T-helper 2 cell treated with Interferon-gamma antibody and Interleukin-4, amounts not matched to agents 5 μg/mL and 100 μg/mL, for 36 hours (primary cell): ENCODE data around the gene RASSF3.

Experiments
- DNase-seq: peaks from one replicate; pipeline ENCODE4 v3.0.0; 2021; ENCODE audit warnings: low spot score
- H3K27ac Mint-ChIP-seq: one replicate; pipeline ENCODE4 v1.8.0; 2021; ENCODE audit warnings: mild to moderate bottlenecking, mixed read lengths
- H3K27me3 Mint-ChIP-seq: one replicate; pipeline ENCODE4 v1.8.0; 2021; ENCODE audit warnings: low read depth, mixed read lengths
- H3K36me3 Mint-ChIP-seq: one replicate; pipeline ENCODE4 v1.8.0; 2021; ENCODE audit warnings: low read depth, mixed read lengths
- H3K4me1 Mint-ChIP-seq: one replicate; pipeline ENCODE4 v1.8.0; 2021; ENCODE audit warnings: low read depth, mixed read lengths
- H3K4me3 Mint-ChIP-seq: one replicate; pipeline ENCODE4 v1.8.0; 2022; ENCODE audit warnings: mild to moderate bottlenecking, moderate library complexity, mixed read lengths
- H3K9me3 Mint-ChIP-seq: one replicate; pipeline ENCODE4 v1.8.0; 2021; ENCODE audit warnings: mixed read lengths

Gene RASSF3

DNA sequence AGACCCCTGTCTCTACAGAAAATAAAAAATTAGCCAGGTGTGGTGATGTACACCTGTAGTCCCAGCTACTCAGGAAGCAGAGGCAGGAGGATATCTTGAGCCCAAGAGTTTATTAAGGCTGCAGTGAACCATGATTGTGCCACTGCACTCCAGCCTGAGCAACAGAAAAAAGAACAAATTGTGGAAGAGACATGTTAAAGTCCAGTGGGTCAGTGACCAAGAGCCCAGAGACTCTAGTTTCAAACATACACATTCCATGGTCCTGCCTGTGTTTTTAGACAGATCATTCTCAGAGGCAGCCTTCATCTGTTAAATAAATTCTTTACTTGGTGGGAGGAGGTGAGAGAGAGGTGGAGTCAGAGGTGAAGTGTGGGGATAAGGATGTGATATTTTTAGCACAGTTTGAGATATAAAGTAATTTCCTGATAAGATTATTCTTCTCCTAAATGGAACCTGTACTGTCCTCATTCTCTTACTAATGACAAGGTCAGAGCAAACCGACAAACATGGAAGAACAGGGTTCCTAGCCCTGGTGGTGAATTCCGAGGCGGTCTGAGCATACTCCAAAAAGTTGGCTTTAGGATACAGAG lies 48.7 kb downstream of the RASSF3 start:
- peaks cover 30% of the 10 kb centered on the region for H3K36me3 Mint-ChIP-seq
- peaks cover 50% of the 10 kb centered on the region for H3K4me1 Mint-ChIP-seq
- peak overlapping the region; percentile 36 for H3K27ac Mint-ChIP-seq
- DNase-seq = no peak
- H3K27me3 Mint-ChIP-seq = no peaks in the 10 kb centered on the region
- H3K9me3 Mint-ChIP-seq = peaks cover 12% of the 10 kb centered on the region
- peak overlapping the region; percentile 9 for H3K4me3 Mint-ChIP-seq

DNA sequence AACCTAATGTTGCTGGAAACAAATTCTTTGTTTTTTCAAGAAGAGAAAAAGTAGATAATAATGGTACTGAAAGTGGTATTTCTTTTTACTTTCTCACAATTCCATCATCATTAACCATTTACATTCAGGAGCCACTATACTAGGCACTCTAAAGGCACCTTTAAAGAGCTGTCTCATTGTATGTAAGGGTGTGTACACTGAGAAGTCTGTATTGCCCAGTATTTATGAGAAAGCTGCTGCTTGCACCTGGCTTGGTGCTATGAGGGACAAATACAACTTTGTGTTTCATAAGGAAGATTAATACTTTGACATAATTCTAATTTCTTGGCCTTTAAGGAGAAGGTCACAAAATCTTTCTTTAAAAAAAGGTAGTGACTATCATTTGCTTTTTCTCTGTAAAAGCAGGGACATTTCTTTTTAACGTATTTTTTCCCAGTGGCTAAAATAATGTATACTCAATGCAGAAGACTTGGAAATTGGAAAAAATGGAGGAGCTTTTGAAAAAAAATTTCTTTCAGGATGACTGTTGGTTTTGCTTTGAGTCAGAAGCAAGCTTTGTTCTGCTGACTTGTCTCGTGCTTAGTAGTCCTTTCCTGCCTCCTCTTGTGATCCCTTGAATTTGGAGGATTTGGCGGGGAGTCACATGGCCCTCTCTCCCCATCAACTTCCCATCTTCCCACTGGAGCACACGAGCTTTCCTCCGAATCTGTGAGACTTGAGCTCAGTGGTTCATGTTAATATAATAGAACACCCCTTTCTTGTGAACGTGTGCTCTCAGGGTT lies 50.1 kb downstream of the RASSF3 start:
- DNase-seq = no peak
- H3K4me3 Mint-ChIP-seq = no peak overlapping the region
- H3K36me3 Mint-ChIP-seq = peaks cover 29% of the 10 kb centered on the region
- peak overlapping the region; percentile 69 for H3K27ac Mint-ChIP-seq
- peaks cover 12% of the 10 kb centered on the region for H3K9me3 Mint-ChIP-seq
- no peaks in the 10 kb centered on the region for H3K27me3 Mint-ChIP-seq
- H3K4me1 Mint-ChIP-seq = peaks cover 54% of the 10 kb centered on the region

DNA sequence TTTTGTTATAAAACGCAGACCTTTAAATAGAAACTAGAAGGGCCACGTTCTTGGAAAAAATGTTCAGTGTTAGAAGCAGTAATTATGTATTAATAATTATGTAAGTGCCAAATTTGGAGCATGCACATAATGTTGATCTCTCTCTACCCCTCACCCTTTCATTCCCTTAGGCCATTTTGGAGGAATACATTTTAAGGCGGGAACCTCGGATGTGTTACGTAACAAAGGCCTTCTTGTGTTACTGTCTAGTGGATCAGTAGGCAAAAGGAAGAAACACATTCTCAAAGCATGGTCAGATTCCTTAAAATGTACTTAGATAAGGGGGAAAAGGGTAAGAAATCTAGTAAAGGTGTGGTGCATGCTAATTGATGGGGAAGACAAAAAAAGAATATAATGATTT lies 52.7 kb downstream of the RASSF3 start:
- H3K36me3 Mint-ChIP-seq = peaks cover 20% of the 10 kb centered on the region
- H3K27me3 Mint-ChIP-seq = no peaks in the 10 kb centered on the region
- no peak overlapping the region for H3K27ac Mint-ChIP-seq
- DNase-seq = no peak
- no peak overlapping the region for H3K4me3 Mint-ChIP-seq
- peaks cover 63% of the 10 kb centered on the region for H3K4me1 Mint-ChIP-seq
- H3K9me3 Mint-ChIP-seq = peaks cover 7% of the 10 kb centered on the region

DNA sequence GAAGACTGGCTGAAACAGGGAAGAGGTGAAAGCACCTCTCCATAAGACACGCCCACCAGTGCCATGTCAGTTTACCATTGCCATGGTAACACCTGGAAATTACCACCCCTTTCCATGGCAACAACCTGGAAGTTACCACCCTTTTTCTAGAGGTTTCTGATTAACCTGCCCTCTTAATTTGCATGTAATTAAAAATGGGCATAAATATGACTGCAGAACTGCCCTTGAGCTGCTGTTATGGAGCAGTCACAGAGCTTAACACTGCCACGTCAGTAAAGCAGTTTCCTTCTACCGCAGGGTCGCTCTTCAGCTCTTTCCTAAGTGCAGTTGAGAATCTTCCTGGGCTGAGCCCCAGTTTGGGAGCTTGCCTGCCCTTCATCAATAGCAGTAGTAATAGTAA lies 55.2 kb downstream of the RASSF3 start:
- Mint-ChIP-seq H3K9me3 (no peaks in the 10 kb centered on the region), H3K27me3 (no peaks in the 10 kb centered on the region), H3K36me3 (peaks cover 16% of the 10 kb centered on the region), H3K4me3 (peak overlapping the region; percentile 60), H3K4me1 (peaks cover 66% of the 10 kb centered on the region), H3K27ac (peak overlapping the region; percentile 60)
- DNase-seq = no peak

DNA sequence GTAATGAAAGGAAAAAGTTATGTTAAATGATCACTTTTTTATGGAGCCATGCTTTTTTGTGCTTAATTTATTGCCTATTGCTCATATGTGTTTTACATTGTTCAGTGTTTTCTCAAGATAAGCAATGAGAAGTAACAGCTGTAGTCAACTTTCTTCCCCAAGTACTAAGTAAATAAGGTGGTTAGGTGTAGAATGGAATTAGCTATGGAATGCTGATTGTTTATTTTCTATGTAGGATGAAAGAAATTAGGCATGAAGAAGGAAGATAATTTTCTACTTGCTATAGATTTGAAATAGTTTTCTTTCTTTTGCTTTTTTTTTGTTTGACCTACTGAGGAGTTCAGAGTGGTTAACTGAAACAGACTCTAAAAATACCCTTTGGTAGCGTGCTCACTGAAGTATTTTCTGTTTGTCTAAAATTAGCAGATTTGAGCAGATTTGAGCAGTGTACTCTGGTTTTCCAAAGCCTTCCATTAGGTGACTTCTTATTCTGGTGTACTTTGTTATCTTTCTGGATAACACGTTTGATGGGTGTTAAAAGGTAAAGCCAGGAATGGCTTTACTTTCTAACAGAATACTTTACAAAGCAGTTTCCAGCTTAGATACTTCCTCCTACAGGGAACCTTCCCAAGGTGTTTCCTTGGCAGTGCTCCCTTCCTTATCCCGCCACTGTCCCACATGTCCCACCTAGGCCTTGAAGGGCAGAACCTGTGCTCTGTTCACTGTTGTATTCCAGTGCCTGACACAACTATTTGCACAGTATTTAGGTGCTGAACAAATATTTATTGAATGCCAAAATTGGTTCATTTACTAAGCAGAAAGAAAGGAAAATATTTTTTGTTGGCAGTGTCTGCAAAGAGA lies 56.0 kb downstream of the RASSF3 start:
- H3K4me3 Mint-ChIP-seq = peak overlapping the region; percentile 60
- no peak for DNase-seq
- no peaks in the 10 kb centered on the region for H3K9me3 Mint-ChIP-seq
- peaks cover 69% of the 10 kb centered on the region for H3K4me1 Mint-ChIP-seq
- no peaks in the 10 kb centered on the region for H3K27me3 Mint-ChIP-seq
- H3K27ac Mint-ChIP-seq = peak overlapping the region; percentile 71
- peaks cover 15% of the 10 kb centered on the region for H3K36me3 Mint-ChIP-seq

DNA sequence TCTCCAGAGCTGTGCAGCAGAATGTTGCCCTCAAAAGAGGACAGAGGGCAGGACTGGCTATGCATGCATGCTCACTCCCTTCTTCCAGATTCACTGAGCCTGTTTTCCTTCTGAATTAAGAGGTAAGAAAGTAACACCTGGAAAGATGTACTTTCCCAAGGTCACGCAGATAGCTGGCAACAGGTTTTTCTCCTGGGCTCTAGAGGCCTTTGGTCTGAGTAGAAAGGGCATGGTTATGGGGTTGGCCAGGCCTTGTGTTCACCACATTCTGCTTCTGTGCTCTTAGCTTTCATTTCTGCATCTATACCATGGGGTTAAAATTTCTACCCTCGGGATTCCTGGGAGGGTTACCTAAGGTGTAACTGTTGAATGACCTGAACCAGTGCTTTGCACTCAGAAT lies 57.5 kb downstream of the RASSF3 start:
- Mint-ChIP-seq H3K4me3 (peak overlapping the region; percentile 96), H3K27me3 (no peaks in the 10 kb centered on the region), H3K9me3 (no peaks in the 10 kb centered on the region), H3K36me3 (peaks cover 19% of the 10 kb centered on the region), H3K27ac (peak overlapping the region; percentile 99), H3K4me1 (peaks cover 72% of the 10 kb centered on the region)
- DNase-seq = no peak

DNA sequence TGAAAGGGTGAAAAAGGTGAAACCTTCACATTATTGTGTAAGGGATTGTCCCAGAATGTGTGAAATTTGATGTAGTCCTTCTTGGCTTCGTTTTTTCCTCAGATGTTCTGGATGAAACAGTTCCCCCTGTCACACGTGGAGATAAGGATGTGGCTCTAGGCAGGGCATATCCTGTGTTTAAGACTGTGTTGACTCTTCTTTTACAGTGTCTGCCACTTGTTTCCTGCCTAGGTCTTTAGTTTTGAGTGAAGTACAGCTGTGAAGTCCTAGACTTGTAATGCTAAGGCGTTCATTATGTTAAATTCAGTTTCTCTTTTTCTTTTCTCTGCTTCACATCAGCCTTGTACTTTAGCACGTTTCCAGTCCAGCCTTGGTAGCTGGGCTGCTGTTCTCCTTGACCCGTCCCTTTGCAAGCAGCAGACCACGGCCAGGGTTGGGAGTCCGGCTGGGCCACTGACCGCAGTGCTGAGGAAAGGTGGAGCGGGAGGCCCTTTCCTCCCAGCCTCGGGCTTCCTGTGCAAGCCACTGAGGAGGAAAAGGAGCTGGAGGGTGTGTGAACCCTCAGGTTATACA lies 59.1 kb downstream of the RASSF3 start:
- Mint-ChIP-seq H3K4me1 (peaks cover 85% of the 10 kb centered on the region), H3K27ac (peak overlapping the region; percentile 99), H3K27me3 (no peaks in the 10 kb centered on the region), H3K36me3 (peaks cover 31% of the 10 kb centered on the region), H3K9me3 (no peaks in the 10 kb centered on the region), H3K4me3 (peak overlapping the region; percentile 96)
- DNase-seq = peak; percentile 40

DNA sequence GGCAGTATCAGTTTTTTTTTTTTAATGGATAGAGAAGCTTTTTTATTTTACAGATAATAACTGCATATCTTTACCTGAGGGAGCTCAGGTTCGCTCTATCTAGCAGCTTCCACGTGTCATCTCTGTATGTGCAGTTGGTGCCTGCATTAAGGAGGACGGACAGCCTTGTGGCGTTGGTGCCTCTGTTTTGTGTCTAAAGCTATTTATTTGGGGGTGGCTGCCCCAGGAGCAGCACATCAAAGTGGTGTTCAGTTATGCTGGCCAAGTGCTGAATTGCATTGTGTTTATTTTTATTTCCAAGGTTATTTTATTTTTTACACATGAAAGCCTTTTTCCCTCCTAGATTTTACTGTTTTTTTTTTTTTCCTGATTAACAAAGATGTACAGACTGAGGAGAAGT lies 59.7 kb downstream of the RASSF3 start:
- no peak for DNase-seq
- H3K9me3 Mint-ChIP-seq = no peaks in the 10 kb centered on the region
- H3K4me1 Mint-ChIP-seq = peaks cover 88% of the 10 kb centered on the region
- no peaks in the 10 kb centered on the region for H3K27me3 Mint-ChIP-seq
- peak overlapping the region; percentile 96 for H3K4me3 Mint-ChIP-seq
- H3K27ac Mint-ChIP-seq = peak overlapping the region; percentile 99
- peaks cover 34% of the 10 kb centered on the region for H3K36me3 Mint-ChIP-seq

DNA sequence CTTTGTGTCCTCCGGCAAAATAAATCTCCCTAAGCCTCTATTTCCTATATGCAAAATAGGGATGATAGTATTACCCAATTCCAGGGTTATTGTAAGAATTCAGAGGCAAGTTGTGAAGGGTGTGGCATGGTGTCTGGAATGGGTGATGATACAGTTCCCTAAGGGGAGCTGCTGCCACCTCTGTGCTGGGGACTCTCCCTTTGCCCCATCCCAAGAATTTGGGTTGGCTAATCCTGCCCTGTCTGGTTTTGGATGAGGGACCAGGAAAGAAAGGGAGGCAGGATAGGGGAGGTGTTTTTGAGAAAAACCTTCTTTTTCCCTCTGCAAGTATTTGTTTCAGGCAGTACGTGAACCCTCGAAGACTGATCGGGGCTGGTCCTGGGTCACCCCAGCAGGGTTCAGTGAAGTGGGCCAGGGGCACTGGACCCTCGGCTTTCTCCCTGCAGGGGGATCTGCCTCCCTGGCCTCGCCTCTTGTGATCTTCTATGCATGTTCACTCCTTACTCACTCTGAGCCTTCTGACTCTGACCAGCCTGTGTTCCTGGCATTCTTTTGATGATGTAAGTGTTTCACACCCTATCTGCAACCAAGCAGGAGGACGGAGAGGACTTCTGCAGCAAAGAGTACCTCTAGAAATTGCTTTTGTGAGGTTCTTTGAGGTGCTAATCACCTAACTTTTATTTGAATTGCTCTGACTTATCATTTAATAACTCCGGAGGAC lies 60.8 kb downstream of the RASSF3 start:
- Mint-ChIP-seq H3K9me3 (no peaks in the 10 kb centered on the region), H3K4me1 (peaks cover 85% of the 10 kb centered on the region), H3K4me3 (peak overlapping the region; percentile 96), H3K27me3 (no peaks in the 10 kb centered on the region), H3K36me3 (peaks cover 38% of the 10 kb centered on the region), H3K27ac (peak overlapping the region; percentile 99)
- no peak for DNase-seq

DNA sequence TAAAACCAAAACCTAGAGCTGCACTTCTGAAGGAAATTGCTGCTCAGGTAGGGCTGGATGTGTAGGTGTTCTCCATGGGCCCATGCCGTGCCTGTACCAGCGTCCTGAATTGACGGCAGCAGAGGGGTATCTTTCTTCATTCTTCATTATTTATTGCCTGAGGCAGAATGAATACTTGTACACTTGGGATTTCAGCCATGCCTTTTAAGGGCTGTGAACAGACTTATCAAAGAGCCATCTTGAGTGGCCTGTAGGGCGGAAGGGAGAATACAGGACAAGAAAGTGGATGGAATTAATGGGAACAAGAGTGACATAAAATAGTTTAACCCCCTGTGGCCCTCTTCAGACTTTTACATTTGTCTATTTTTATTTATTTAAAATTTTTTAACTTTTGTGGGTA lies 61.4 kb downstream of the RASSF3 start:
- H3K27me3 Mint-ChIP-seq = no peaks in the 10 kb centered on the region
- peak overlapping the region; percentile 99 for H3K27ac Mint-ChIP-seq
- H3K36me3 Mint-ChIP-seq = peaks cover 36% of the 10 kb centered on the region
- DNase-seq = no peak
- H3K4me1 Mint-ChIP-seq = peaks cover 82% of the 10 kb centered on the region
- H3K9me3 Mint-ChIP-seq = no peaks in the 10 kb centered on the region
- peak overlapping the region; percentile 96 for H3K4me3 Mint-ChIP-seq

DNA sequence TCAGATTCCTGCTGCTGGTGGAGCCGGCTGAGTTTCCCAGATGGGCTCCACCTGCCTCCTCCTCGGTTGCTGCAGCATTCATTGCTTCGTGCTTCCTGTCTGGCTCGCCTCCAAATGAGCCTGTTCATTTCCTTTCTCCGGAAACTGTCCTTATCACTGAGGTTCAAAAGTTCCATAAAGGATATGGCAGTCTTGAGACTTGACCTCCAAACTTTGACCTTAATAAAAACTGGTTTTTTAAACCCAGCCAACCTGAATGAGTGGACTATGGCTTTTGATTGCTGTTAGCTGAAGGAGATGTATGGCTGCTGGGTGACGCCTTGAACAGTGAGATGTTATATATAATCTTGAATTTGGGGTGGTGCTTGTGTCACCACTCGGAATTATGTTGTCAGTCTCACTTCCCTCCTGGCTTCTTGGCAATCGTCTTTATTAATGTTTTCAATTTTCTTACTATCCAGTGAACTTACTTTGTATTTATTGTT lies 62.7 kb downstream of the RASSF3 start:
- H3K36me3 Mint-ChIP-seq = peaks cover 40% of the 10 kb centered on the region
- peak overlapping the region; percentile 83 for H3K4me3 Mint-ChIP-seq
- DNase-seq = no peak
- peak overlapping the region; percentile 79 for H3K27ac Mint-ChIP-seq
- H3K9me3 Mint-ChIP-seq = no peaks in the 10 kb centered on the region
- H3K27me3 Mint-ChIP-seq = no peaks in the 10 kb centered on the region
- peaks cover 82% of the 10 kb centered on the region for H3K4me1 Mint-ChIP-seq

DNA sequence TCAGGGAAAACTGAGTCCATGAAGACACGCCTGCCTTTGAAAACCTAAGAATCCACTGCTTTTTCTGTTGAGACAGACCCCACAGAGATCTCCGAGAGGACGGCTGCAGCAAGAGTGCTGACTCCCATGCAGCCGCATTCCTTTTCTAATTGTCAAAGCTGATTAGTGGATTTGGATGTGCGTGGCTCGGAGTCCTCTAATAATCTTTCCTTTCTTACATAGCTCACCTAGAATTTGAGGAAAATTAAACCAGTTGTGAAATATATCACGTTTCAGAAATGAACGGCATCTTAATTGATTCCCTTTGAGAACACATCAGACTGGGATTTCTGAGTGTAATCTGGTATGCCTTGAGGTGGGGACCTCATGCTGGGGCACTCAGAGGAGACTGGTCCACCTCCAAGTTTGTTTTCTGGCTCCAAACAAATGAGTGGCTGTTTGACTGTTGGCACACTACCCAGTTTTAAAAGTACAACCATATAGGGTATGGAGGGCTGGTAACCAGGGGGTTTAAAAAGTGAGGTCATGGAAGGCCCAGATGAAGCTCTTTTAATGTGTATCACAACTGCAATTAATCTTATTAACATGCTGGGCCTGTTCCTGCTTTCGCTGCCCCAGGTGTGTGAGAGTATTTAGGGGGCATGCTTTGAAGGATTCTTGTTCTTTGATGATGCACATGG lies 63.3 kb downstream of the RASSF3 start:
- H3K4me3 Mint-ChIP-seq = peak overlapping the region; percentile 83
- peak overlapping the region; percentile 94 for H3K27ac Mint-ChIP-seq
- peaks cover 39% of the 10 kb centered on the region for H3K36me3 Mint-ChIP-seq
- no peak for DNase-seq
- H3K4me1 Mint-ChIP-seq = peaks cover 82% of the 10 kb centered on the region
- H3K9me3 Mint-ChIP-seq = no peaks in the 10 kb centered on the region
- H3K27me3 Mint-ChIP-seq = no peaks in the 10 kb centered on the region
